GM18507 (cell line): ENCODE results near the gene FAAP100.

ENCODE experiments used
- DNase-seq: peaks from one replicate; pipeline ENCODE4 v3.0.0; 2011; ENCODE audit warnings: low read depth; ENCODE audit not compliant: insufficient read length; ENCODE audit errors: extremely low spot score
- FAIRE-seq: peaks from 2 replicates; lab custom pipeline; 2011; peaks lifted over from hg19 to GRCh38; lab: Jason Lieb, UNC

FAAP100 gene

DNA sequence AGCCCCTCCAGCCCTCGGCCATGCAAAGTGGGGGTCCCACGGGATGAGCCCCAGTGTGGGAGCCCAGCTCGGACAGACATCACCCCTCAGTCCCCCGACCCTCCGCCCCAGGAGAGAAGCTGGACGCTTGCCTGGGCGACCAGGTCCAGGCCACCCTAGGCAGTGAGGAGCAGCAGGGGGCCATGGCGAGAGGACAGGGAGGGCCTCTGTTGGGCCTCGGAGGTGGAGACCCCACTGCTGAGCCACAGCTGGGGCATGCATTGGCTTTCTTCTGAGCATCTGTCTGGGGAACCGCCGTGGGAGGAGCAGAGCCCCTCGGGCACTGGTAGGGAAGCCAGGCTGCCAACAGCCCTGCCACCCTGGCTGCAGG is 52.6 kb downstream of the FAAP100 start:
- FAIRE-seq: no peak

GRCh38 chr17:81498953-81499600 is 53.1 kb downstream of the FAAP100 start:
- FAIRE-seq (no peak), DNase-seq (no peak)

More for the DNA sequence above, 52.6 kb downstream of the FAAP100 start:
- DNase-seq: no peak

GRCh38 chr17:81494626-81495377 is 57.4 kb downstream of the FAAP100 start:
- FAIRE-seq (peak; percentile 72), DNase-seq (no peak)

DNA sequence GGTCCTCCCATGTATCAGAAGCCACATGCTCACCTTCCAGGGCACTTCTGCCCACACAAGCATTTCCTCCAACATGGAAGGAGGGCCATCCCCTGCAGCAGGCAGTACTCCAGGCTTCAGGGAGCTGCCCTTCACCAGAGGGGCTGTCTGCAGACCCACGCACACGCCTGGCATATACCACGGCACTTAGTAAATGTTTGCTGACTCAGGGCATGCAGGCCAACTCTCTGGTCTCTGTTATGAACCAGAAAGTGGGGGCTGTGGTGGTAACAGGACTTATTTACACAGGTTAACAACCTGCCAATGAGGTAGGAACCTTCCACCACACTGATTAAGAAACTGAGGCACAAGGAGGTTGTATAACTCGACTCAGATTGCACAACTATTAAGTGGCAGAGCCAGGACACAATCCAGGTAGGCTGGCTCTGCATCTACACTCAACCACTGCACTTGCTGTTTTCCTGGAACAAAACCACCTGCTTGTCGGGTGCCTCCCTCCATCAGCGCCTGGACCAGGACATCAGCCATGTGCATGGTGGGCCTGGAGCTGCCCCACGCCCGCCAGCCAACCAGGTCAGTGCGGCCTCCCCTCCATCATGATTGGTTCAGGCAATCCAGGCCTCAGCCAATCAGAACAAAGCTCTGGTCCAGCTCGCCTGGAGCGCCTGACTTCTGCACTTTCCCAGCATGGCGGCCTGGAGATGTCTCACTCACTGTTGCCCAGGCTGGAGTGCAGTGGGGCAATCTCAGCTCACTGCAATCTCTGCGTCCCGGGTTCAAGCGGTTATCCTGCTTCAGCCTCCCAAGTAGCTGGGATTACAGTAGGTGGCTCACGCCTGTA is 58.7 kb downstream of the FAAP100 start:
- FAIRE-seq: no peak
- no peak for DNase-seq

GRCh38 chr17:81492706-81493105 is 59.4 kb downstream of the FAAP100 start:
- no peak for FAIRE-seq
- DNase-seq: no peak

DNA sequence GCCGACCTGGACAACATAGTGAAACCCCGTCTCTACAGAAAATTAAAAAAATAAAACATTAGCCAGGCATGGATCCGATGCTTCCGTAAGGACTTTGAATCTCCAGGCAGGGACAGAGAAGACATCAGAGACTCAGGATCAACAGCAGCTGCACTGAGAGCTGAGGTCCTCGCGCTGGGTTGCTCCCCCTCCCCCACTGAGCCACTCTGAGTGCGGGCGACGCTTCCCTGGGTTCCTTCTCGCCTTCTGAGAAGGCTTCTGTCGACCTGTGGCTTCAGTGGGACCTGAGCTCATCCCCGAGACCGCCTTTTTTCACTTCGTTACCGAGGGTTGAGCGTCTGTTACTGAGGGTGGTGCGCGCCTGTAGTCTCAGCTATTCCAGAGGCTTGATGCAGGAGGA is 60.0 kb downstream of the FAAP100 start:
- DNase-seq: no peak
- no peak for FAIRE-seq

- no peak for DNase-seq
- FAIRE-seq: no peak
Observed at GRCh38 chr17:81491761-81492160, 60.4 kb downstream of the FAAP100 start.

DNA sequence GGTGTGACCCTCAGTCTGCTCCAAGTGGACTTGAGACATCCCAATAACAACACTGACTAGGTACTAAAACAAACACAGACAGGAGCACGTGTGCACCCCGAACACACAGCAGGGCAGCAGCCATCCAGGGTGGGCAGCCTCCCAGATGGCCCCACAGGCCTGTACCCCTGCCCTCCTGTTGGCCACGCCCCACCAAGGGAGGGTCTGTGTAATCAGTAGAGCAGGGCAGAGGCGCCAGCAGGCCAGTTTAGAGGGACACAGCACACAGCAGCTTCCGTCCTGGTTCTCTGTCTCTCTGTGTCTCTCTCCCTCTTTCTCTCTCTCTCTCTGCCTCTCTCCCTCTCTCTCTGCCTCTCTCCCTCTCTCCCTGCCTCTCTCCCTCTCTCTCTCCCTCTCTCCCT is 61.0 kb downstream of the FAAP100 start:
- FAIRE-seq: no peak

DNA sequence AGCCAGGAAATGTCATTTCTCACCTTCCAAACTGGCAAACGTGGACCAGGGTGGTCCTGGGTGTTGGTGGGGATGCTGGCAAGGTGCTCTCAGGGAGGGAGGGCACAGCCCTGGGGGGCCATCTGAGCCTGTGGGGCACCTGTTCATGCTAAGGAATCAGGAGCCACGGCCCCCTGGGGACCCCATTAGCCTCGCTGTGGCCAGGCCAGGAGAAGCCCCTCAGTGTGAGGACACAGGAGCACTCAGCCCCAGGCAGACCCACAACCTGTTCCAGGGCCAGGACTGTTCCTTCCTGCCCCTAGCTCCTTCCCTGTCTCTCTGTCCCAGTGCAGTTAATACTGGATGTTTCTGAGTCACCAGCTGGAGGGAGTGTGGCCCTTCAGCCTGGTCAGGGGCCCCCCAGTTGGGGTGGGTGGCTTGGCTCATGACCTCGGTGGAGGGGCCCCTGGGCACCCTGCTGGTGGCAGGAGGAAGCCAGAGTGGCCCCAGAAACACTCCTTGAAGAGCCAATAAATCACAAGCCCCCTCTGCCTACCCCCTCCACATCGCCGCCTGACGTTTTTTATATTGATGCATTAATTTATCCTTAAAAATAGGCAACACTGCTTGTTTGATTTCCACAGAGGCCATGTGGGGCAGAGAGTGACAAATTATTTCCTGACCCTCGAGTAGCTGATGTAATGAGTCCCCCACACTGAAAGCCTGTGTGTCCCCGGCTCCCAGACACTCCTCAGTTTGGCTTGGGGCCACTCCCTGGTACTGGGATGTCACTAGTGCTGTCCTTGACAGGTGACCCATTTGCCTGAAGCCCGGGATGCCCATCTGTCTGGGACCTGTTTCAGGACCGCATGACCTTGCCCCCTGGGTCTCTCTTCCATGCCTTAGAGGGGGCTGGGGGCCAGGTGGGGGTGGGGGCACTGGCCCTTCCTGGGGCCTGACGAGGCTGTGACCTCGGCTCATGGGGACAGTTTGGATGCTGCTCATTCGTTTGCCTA is 61.9 kb downstream of the FAAP100 start:
- no peak for FAIRE-seq

More for the DNA sequence above, 61.0 kb downstream of the FAAP100 start:
- DNase-seq: no peak

More for the DNA sequence above, 61.9 kb downstream of the FAAP100 start:
- no peak for DNase-seq
